IMR-90 (cell line): ENCODE results near the gene IRS2. TPM values are rescaled to one million over a fixed set of nuclear protein-coding genes. Genes with fewer than 3 reads are reported as not detected.

Source experiments
- ATAC-seq: fragments of 200-7000 bp; cut with Tn5 transposase; 2 replicates; pipeline ENCODE4 v1.9.1; 2020; ENCODE audit warnings: low read depth, mild to moderate bottlenecking, moderate library complexity
- BruUV-seq: library from RNA; stranded (reverse); fragments of 400-500 nt; replicated peaks from 2 replicates; lab custom pipeline; 2021; lab: Mats Ljungman, UMichigan
- CTCF ChIA-PET: fragments of 300-600 bp; formaldehyde crosslinking; extraction: SDS; loops from one replicate; lab custom pipeline; 2021; ENCODE audit warnings: antibody characterized with exemption; lab: Yijun Ruan, JAX
- POLR2A ChIA-PET: fragments of 300-600 bp; sonication (Branson Sonifier 250); formaldehyde crosslinking; loops from one replicate; lab custom pipeline; 2022; ENCODE audit warnings: antibody characterized with exemption; ENCODE audit not compliant: unreplicated experiment; lab: Charles Lee
- DNase-seq: peaks from one replicate; pipeline ENCODE4 v3.0.0; 2013
- H2AFZ ChIP-seq: replicated peaks from 2 replicates; pipeline ENCODE3; 2013; ENCODE audit warnings: low read length, mild to moderate bottlenecking; ENCODE audit not compliant: poor library complexity
- H2AK5ac ChIP-seq: 2 replicates; pipeline ENCODE4 v1.6.1; 2013; ENCODE audit warnings: low read depth, low read length, inconsistent platforms
- H2AK9ac ChIP-seq: replicated peaks from 2 replicates; pipeline ENCODE3; 2013; ENCODE audit warnings: mild to moderate bottlenecking, low read depth, low read length, moderate library complexity; ENCODE audit not compliant: poor library complexity
- H2BK120ac ChIP-seq: 2 replicates; pipeline ENCODE4 v1.6.1; 2013; ENCODE audit warnings: low read depth, low read length, inconsistent platforms
- H2BK15ac ChIP-seq: 3 replicates; pipeline ENCODE4 v1.6.1; 2013; ENCODE audit warnings: low read depth, low read length, inconsistent platforms
- H2BK20ac ChIP-seq: 2 replicates; pipeline ENCODE4 v1.6.1; 2013; ENCODE audit warnings: low read depth, mild to moderate bottlenecking, inconsistent platforms, low read length, moderate library complexity
- H2BK5ac ChIP-seq: 2 replicates; pipeline ENCODE4 v1.6.1; 2013; ENCODE audit warnings: mild to moderate bottlenecking, low read depth, low read length, inconsistent platforms; ENCODE audit not compliant: poor library complexity, severe bottlenecking
- H3K14ac ChIP-seq: replicated peaks from 2 replicates; pipeline ENCODE4 v1.6.1; 2013; ENCODE audit warnings: low read depth, low read length, inconsistent platforms
- H3K18ac ChIP-seq: 2 replicates; pipeline ENCODE4 v1.6.1; 2013; ENCODE audit warnings: low read depth, low read length, control low read depth
- H3K23ac ChIP-seq: 2 replicates; pipeline ENCODE4 v1.6.1; 2013; ENCODE audit warnings: low read depth, low read length, inconsistent platforms
- H3K27ac ChIP-seq: 2 replicates; pipeline ENCODE4 v1.5.1; 2013; ENCODE audit warnings: mild to moderate bottlenecking, control low read depth, low read length; ENCODE audit not compliant: insufficient read depth
- H3K27me3 ChIP-seq: 2 replicates; pipeline ENCODE4 v1.6.1; 2013; ENCODE audit warnings: low read length; ENCODE audit not compliant: control insufficient read depth, insufficient read depth
- H3K36me3 ChIP-seq: 2 replicates; pipeline ENCODE4 v1.6.1; 2013; ENCODE audit warnings: low read length, mixed read lengths; ENCODE audit not compliant: control insufficient read depth, insufficient read depth
- H3K4ac ChIP-seq: 2 replicates; pipeline ENCODE4 v1.6.1; 2013; ENCODE audit warnings: low read depth, low read length, inconsistent platforms
- H3K4me1 ChIP-seq: 2 replicates; pipeline ENCODE4 v1.6.1; 2013; ENCODE audit warnings: low read length, mixed read lengths; ENCODE audit not compliant: control insufficient read depth, insufficient read depth
- H3K4me2 ChIP-seq: 2 replicates; pipeline ENCODE4 v1.6.1; 2013; ENCODE audit warnings: low read depth, mild to moderate bottlenecking, control low read depth, low read length, moderate library complexity
- H3K4me3 ChIP-seq: 2 replicates; pipeline ENCODE4 v1.5.1; 2013; ENCODE audit warnings: low read depth, mild to moderate bottlenecking, control low read depth, low read length, moderate library complexity; ENCODE audit not compliant: insufficient read depth
- H3K56ac ChIP-seq: 2 replicates; pipeline ENCODE4 v1.6.1; 2013; ENCODE audit warnings: low read length, inconsistent platforms; ENCODE audit not compliant: insufficient read depth; ENCODE audit errors: extremely low read depth
- H3K79me1 ChIP-seq, 2 experiments: 2 replicates each; pipeline ENCODE4 v1.6.1; 2013; ENCODE audit warnings: low read length in 2 of 2, inconsistent platforms in 1 of 2, low read depth in 1 of 2
- H3K9ac ChIP-seq: 2 replicates; pipeline ENCODE4 v1.6.1; 2013; ENCODE audit warnings: low read depth, low read length, control low read depth
- H3K9me1 ChIP-seq: 2 replicates; pipeline ENCODE4 v1.6.1; 2013; ENCODE audit warnings: low read length, inconsistent platforms; ENCODE audit not compliant: insufficient read depth
- H3K9me3 ChIP-seq: 2 replicates; pipeline ENCODE4 v1.6.1; 2013; ENCODE audit warnings: low read length; ENCODE audit not compliant: control insufficient read depth, insufficient read depth
- H4K20me1 ChIP-seq: 2 replicates; pipeline ENCODE4 v1.6.1; 2013; ENCODE audit warnings: low read length, inconsistent platforms; ENCODE audit not compliant: insufficient read depth
- H4K5ac ChIP-seq: 2 replicates; pipeline ENCODE4 v1.6.1; 2013; ENCODE audit warnings: mild to moderate bottlenecking, low read depth, low read length, control low read depth
- H4K8ac ChIP-seq, 2 experiments: 2 replicates each; pipeline ENCODE4 v1.6.1; 2013; ENCODE audit warnings: low read depth in 2 of 2, low read length in 2 of 2, control low read depth in 1 of 2, inconsistent platforms in 1 of 2
- H4K91ac ChIP-seq: 2 replicates; pipeline ENCODE4 v1.6.1; 2013; ENCODE audit warnings: low read depth, low read length, inconsistent platforms; ENCODE audit not compliant: insufficient read depth
- MAFK ChIP-seq: IDR thresholded peaks from 2 replicates; pipeline ENCODE4 v1.6.1; 2012; ENCODE audit warnings: low read depth, low read length, improper control_type of control experiment
- MAZ ChIP-seq: IDR thresholded peaks from 2 replicates; pipeline ENCODE4 v1.6.1; 2012; ENCODE audit warnings: low read depth, mild to moderate bottlenecking, low read length, improper control_type of control experiment, moderate library complexity, borderline replicate concordance
- NFE2L2 ChIP-seq: fragments of 150-350 bp; IDR thresholded peaks from 2 replicates; pipeline ENCODE4 v1.6.1; 2016; ENCODE audit warnings: low read depth, mild to moderate bottlenecking, low read length
- POLR2A ChIP-seq: IDR thresholded peaks from 2 replicates; pipeline ENCODE4 v1.6.1; 2012; ENCODE audit warnings: mild to moderate bottlenecking, low read depth, low read length
- RCOR1 ChIP-seq: IDR thresholded peaks from 2 replicates; pipeline ENCODE4 v1.6.1; 2012; ENCODE audit warnings: mild to moderate bottlenecking, low read length, improper control_type of control experiment; ENCODE audit not compliant: insufficient replicate concordance
- WGBS, 2 experiments: methylation state at CpG; one replicate each; pipeline versions ENCODE4 v1.1.5 to v1.1.7; 2013; ENCODE audit warnings: missing lambda C conversion rate in 2 of 2; ENCODE audit not compliant: insufficient read length in 1 of 2; ENCODE audit errors: extremely low coverage in 2 of 2; 5-methylcytosine and 5-hydroxymethylcytosine counted together
- dilution Hi-C: fragments of 300-500 bp; cut with HindIII; formaldehyde crosslinking; loops from one replicate; pipeline ENCODE4 v1.14.3; 2018; ENCODE audit warnings: low sequenced_read_pairs; ENCODE audit not compliant: unreplicated experiment
- in situ Hi-C: fragments of 300-500 bp; cut with MboI; formaldehyde crosslinking; loops from 3 replicates; pipeline ENCODE4 v1.14.3; 2019; ENCODE audit warnings: low sequenced_read_pairs, inconsistent platforms, mixed read lengths
- intact Hi-C: fragments of 100-400 bp; cut with micrococcal nuclease; formaldehyde crosslinking; loops from 2 replicates; pipeline ENCODE4 v1.10.0; 2022
- polyA plus RNA-seq, 3 experiments: library from polyadenylated mRNA; depleted of rRNA; stranded (reverse); fragments of >200 nt; gene quantifications; 2 replicates each; pipeline ENCODE4 v1.2.3, GENCODE V29; 2012; ENCODE audit warnings: low replicate concordance in 1 of 3
- total RNA-seq: library from RNA; depleted of rRNA; stranded (reverse); fragments of >200 nt; gene quantifications from 2 replicates; pipeline ENCODE4 v1.2.3, GENCODE V29; 2012
- TF ChIP-seq, protein P1 (sequence below): fragments of 150-350 bp; IDR thresholded peaks from 2 replicates; pipeline ENCODE4 v1.6.1; 2016; ENCODE audit warnings: low read depth, mild to moderate bottlenecking, low read length, moderate library complexity, borderline replicate concordance

Gene IRS2
- total and polyA plus RNA-seq, 2 of the 4 experiments (the other 2 are of a cell fraction): 0.36 to 1.4 TPM

DNA sequence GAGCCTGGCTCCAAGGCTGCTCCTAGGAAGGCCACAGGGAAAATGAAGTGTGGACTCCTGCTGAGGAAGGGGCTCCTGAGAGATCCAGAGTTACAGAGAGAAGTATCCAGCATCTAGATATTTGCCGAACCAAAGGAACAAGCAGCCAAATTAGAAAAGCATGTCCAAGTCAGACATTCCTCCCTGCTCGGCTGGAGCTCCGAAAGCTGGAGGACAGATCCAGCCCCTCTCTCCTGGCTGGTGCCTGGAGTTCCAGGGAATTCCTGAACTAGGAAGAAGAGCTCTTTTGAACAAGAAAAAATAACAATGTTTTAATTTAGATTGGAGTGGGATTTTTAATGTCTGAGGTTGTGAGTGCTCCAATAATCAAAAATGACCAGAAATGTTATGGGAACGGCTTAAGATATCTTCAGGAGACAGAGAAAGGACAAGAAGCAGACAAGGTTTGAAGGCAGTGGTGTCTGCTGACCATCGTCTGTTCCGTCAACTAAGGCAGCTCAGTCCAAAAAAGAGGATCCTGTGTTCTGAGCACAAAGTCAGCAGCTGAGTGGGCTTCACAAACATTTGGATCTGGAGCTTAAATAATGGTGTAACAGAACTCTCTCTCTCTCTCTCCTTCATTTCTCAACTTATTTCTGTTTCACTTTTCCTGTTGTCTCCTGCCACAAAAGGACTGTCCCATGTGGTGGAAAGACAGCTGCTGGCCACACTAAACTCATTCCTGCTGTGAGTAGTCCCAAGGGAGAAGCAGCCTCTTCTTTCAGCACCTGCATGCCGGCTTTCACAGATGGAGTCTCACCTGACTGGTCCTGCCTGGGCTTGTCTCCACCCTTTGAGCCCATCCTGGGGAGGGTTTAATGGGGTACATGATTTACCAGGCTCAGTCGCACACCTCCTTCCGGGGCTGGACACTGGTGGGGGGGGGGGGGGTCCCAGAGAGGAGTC, 31.5 kb upstream of the IRS2 start:
- H2AFZ ChIP-seq: peak overlapping the region; percentile 70
- H3K9me3 ChIP-seq: no peaks in the 10 kb centered on the region
- H2BK5ac ChIP-seq: no peak overlapping the region
- no peak overlapping the region for H2BK15ac ChIP-seq
- CTCF ChIA-PET: no interaction called here
- peak overlapping the region; percentile 66 for H2AK9ac ChIP-seq
- no peaks in the 10 kb centered on the region for H3K36me3 ChIP-seq
- H3K27ac ChIP-seq: no peak overlapping the region
- no peaks in the 10 kb centered on the region for H3K79me1 ChIP-seq
- TF ChIP-seq, protein P1, sequence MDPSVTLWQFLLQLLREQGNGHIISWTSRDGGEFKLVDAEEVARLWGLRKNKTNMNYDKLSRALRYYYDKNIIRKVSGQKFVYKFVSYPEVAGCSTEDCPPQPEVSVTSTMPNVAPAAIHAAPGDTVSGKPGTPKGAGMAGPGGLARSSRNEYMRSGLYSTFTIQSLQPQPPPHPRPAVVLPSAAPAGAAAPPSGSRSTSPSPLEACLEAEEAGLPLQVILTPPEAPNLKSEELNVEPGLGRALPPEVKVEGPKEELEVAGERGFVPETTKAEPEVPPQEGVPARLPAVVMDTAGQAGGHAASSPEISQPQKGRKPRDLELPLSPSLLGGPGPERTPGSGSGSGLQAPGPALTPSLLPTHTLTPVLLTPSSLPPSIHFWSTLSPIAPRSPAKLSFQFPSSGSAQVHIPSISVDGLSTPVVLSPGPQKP: no peak
- TF ChIP-seq RCOR1: no peak
- no peak for TF ChIP-seq MAFK
- TF ChIP-seq POLR2A: no peak
- TF ChIP-seq NFE2L2: no peak
- no peak for TF ChIP-seq MAZ
- no peak overlapping the region for H4K8ac ChIP-seq
- 80% methylated on average over 1 of the region's 9 CpGs; no CpG with 5 or more reads in 1 of the 2 experiments for WGBS, 2 experiments
- H2BK20ac ChIP-seq: peak overlapping the region; percentile 4; the same call in 1 of the 2 replicates
- dilution Hi-C loops (no loop called here), in situ Hi-C loops (no loop called here), intact Hi-C loops (no loop called here)
- peaks cover 3% of the 10 kb centered on the region; the same call in 1 of the 2 replicates for H3K4me1 ChIP-seq
- peak overlapping the region; percentile 36; the same call in 1 of the 2 replicates for H2BK120ac ChIP-seq
- no peak overlapping the region for H3K18ac ChIP-seq
- no peak for ATAC-seq
- H3K27me3 ChIP-seq: peaks cover 3% of the 10 kb centered on the region; the same call in 1 of the 2 replicates
- H3K14ac ChIP-seq: peak overlapping the region; percentile 1; the same call in 1 of the 2 replicates
- POLR2A ChIA-PET: no interaction called here
- no peak for DNase-seq
- no peak overlapping the region for H3K23ac ChIP-seq
- H4K5ac ChIP-seq: no peak overlapping the region
- peaks cover 9% of the 10 kb centered on the region; the same call in 1 of the 2 replicates for H3K9me1 ChIP-seq
- H3K56ac ChIP-seq: no peak overlapping the region
- H2AK5ac ChIP-seq: peak overlapping the region; percentile 29; the same call in 1 of the 2 replicates
- H3K4me3 ChIP-seq: no peak overlapping the region
- no peak overlapping the region for H4K91ac ChIP-seq
- H3K4ac ChIP-seq: peak overlapping the region; percentile 3; the same call in 1 of the 2 replicates
- H4K20me1 ChIP-seq: no peaks in the 10 kb centered on the region
- no TSS peak for BruUV-seq
- no peak overlapping the region for H3K9ac ChIP-seq
- H3K4me2 ChIP-seq: no peak overlapping the region
